ENCODE data around the gene CATSPER3.

Gene CATSPER3

GRCh38 chr5:135041145-135041587 lies 73.5 kb downstream of the CATSPER3 start:
- no peaks in the 10 kb centered on the region for H3K36me3 Mint-ChIP-seq (ENCODE audit: low read depth)
- no peaks in the 10 kb centered on the region for H3K9me3 Mint-ChIP-seq
- H3K27ac Mint-ChIP-seq = no peak overlapping the region
- no peaks in the 10 kb centered on the region for H3K4me1 Mint-ChIP-seq
- peaks cover 97% of the 10 kb centered on the region for H3K27me3 Mint-ChIP-seq (ENCODE audit: low read depth)
- peak overlapping the region in 2 of 3 experiments; percentile 10 to 29 for H3K4me3 Mint-ChIP-seq
- TF ChIP-seq, protein P1, sequence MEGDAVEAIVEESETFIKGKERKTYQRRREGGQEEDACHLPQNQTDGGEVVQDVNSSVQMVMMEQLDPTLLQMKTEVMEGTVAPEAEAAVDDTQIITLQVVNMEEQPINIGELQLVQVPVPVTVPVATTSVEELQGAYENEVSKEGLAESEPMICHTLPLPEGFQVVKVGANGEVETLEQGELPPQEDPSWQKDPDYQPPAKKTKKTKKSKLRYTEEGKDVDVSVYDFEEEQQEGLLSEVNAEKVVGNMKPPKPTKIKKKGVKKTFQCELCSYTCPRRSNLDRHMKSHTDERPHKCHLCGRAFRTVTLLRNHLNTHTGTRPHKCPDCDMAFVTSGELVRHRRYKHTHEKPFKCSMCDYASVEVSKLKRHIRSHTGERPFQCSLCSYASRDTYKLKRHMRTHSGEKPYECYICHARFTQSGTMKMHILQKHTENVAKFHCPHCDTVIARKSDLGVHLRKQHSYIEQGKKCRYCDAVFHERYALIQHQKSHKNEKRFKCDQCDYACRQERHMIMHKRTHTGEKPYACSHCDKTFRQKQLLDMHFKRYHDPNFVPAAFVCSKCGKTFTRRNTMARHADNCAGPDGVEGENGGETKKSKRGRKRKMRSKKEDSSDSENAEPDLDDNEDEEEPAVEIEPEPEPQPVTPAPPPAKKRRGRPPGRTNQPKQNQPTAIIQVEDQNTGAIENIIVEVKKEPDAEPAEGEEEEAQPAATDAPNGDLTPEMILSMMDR (IDR thresholded peaks at IDR 0.05; ENCODE audit: unreplicated experiment in 3 of 3) = no peak

- peaks cover 97% of the 10 kb centered on the region for H3K27me3 Mint-ChIP-seq (ENCODE audit: low read depth)
- no peaks in the 10 kb centered on the region for H3K4me1 Mint-ChIP-seq
- no peaks in the 10 kb centered on the region for H3K36me3 Mint-ChIP-seq (ENCODE audit: low read depth)
- H3K4me3 Mint-ChIP-seq = peak overlapping the region in 2 of 3 experiments; percentile 12 to 29
- H3K27ac Mint-ChIP-seq = no peak overlapping the region
- TF ChIP-seq, protein P1 (IDR thresholded peaks at IDR 0.05; ENCODE audit: unreplicated experiment in 3 of 3) = no peak
- no peaks in the 10 kb centered on the region for H3K9me3 Mint-ChIP-seq
Measured at GRCh38 chr5:135041726-135042125, 74.0 kb downstream of the CATSPER3 start.

DNA sequence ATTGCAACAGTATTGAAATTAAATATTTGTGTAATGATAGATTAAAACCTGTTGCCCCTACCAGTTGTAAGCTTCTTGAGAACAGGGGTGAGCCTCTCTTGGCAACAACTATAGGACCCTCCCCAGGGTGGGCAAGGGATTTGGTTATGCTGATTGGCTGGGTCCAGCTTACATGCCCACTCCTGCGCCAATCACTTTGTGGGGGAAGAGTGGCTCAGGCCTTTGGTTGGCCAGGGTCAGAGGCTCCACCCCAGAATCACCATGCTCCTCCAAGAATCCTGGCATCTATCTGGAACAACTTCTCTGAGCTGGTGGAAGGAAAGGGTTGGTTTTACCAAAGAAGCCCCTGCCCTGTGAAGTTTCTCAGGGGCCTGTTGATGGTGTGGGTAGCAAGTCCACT lies 74.9 kb downstream of the CATSPER3 start:
- H3K27ac Mint-ChIP-seq = no peak overlapping the region
- TF ChIP-seq, protein P1 (IDR thresholded peaks at IDR 0.05; ENCODE audit: unreplicated experiment in 3 of 3) = no peak
- peaks cover 97% of the 10 kb centered on the region for H3K27me3 Mint-ChIP-seq (ENCODE audit: low read depth)
- H3K4me1 Mint-ChIP-seq = peaks cover 5% of the 10 kb centered on the region
- H3K9me3 Mint-ChIP-seq = no peaks in the 10 kb centered on the region
- no peak overlapping the region for H3K4me3 Mint-ChIP-seq
- no peaks in the 10 kb centered on the region for H3K36me3 Mint-ChIP-seq (ENCODE audit: low read depth)

- peaks cover 5% of the 10 kb centered on the region for H3K4me1 Mint-ChIP-seq
- no peaks in the 10 kb centered on the region for H3K36me3 Mint-ChIP-seq (ENCODE audit: low read depth)
- H3K27ac Mint-ChIP-seq = no peak overlapping the region
- no peak overlapping the region for H3K4me3 Mint-ChIP-seq
- TF ChIP-seq, protein P1 (IDR thresholded peaks at IDR 0.05; ENCODE audit: unreplicated experiment in 3 of 3) = no peak
- peaks cover 99% of the 10 kb centered on the region for H3K27me3 Mint-ChIP-seq (ENCODE audit: low read depth)
- no peaks in the 10 kb centered on the region for H3K9me3 Mint-ChIP-seq
Measured at GRCh38 chr5:135045488-135045887, 77.8 kb downstream of the CATSPER3 start.

GRCh38 chr5:135046661-135047346 lies 79.1 kb downstream of the CATSPER3 start:
- H3K36me3 Mint-ChIP-seq (ENCODE audit: low read depth) = no peaks in the 10 kb centered on the region

More at GRCh38 chr5:135046661-135047346, 79.1 kb downstream of the CATSPER3 start:
- peaks cover 99% of the 10 kb centered on the region for H3K27me3 Mint-ChIP-seq (ENCODE audit: low read depth)
- no peak overlapping the region for H3K27ac Mint-ChIP-seq
- peaks cover 5% of the 10 kb centered on the region for H3K4me1 Mint-ChIP-seq
- TF ChIP-seq, protein P1 (IDR thresholded peaks at IDR 0.05; ENCODE audit: unreplicated experiment in 3 of 3) = no peak
- H3K4me3 Mint-ChIP-seq = no peak overlapping the region
- H3K9me3 Mint-ChIP-seq = no peaks in the 10 kb centered on the region
